GM12864 (cell line): ENCODE results near the gene WDCP.

Experiments
- DNase-seq: peaks from one replicate; pipeline ENCODE4 v3.0.0-alpha.2; 2011; ENCODE audit warnings: low read depth
- H3K4me3 ChIP-seq: 2 replicates; pipeline ENCODE4 v1.5.1; 2011; ENCODE audit warnings: mild to moderate bottlenecking, low read depth, low read length, control low read depth
- TF ChIP-seq, protein P1 (sequence below): IDR thresholded peaks from 2 replicates; pipeline ENCODE4 v1.5.1; 2011; ENCODE audit warnings: low read depth, mild to moderate bottlenecking, moderate library complexity, low read length, control low read depth, inconsistent platforms; ENCODE audit errors: missing control alignments

Gene WDCP

DNA sequence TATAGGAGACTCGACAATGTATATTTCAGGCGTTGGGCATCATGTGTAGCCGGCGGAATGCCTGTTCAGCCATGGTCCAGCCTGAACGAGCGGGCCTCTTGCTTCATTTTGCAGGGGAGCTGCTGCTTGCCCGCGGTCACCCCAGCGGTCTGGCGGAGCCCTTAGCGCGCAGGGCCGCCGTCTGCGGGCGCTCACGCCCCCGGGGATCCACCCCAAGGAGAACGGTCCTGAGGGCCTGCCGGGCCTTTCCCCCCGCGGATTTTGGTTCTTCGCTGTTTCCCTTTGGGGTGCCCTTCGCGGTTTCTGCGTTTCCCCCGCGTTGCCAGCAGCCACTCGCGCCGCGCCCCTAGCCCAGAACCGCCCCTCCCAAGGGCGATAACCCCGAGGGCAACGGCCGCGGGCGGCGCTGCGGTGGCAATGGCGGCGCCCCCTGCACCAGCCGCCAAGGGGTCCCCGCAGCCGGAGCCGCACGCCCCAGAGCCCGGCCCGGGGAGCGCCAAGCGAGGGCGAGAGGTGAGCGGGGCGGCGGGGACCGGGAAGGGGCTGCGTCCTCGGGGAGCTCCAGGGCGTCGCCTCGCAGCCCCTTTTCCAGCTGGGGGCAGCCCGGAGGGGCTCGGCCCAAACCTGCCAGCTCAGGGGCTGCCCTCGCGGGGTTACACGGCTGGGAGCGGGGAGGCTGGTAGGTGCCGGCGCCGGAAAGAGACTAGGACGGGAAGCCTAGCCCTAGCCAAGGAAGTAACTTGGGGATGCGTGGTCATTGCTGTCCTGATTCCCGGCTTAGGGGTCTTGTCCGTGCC, 37.3 kb downstream of the WDCP start, which contains the start of gene MFSD2B:
TSS of gene MFSD2B (plus strand) at position 406 of the 797 bp plus-strand sequence. CDS start at position 418, 12 bp downstream.
- H3K4me3 ChIP-seq = no peak within 1 kb of the TSS
- TF ChIP-seq, protein P1, sequence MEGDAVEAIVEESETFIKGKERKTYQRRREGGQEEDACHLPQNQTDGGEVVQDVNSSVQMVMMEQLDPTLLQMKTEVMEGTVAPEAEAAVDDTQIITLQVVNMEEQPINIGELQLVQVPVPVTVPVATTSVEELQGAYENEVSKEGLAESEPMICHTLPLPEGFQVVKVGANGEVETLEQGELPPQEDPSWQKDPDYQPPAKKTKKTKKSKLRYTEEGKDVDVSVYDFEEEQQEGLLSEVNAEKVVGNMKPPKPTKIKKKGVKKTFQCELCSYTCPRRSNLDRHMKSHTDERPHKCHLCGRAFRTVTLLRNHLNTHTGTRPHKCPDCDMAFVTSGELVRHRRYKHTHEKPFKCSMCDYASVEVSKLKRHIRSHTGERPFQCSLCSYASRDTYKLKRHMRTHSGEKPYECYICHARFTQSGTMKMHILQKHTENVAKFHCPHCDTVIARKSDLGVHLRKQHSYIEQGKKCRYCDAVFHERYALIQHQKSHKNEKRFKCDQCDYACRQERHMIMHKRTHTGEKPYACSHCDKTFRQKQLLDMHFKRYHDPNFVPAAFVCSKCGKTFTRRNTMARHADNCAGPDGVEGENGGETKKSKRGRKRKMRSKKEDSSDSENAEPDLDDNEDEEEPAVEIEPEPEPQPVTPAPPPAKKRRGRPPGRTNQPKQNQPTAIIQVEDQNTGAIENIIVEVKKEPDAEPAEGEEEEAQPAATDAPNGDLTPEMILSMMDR = no peak
- DNase-seq = no peak

DNA sequence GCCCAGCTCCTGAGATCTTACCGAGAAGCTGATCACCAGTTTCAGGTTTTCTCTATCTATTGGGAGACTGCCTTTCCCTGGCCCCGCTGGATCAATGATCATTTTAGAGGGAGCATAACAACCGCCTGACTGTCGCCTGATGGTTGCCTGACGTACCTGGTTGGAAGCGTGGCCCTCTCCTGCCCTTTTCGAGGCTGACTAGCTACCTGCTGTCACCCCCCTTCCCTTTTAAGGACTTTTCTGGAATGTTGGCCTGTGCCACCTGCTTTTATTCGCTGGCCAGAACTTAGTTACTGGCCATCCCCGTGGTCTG, 37.9 kb downstream of the WDCP start:
- no peak for DNase-seq
- TF ChIP-seq, protein P1 = no peak
- H3K4me3 ChIP-seq = no peak overlapping the region

DNA sequence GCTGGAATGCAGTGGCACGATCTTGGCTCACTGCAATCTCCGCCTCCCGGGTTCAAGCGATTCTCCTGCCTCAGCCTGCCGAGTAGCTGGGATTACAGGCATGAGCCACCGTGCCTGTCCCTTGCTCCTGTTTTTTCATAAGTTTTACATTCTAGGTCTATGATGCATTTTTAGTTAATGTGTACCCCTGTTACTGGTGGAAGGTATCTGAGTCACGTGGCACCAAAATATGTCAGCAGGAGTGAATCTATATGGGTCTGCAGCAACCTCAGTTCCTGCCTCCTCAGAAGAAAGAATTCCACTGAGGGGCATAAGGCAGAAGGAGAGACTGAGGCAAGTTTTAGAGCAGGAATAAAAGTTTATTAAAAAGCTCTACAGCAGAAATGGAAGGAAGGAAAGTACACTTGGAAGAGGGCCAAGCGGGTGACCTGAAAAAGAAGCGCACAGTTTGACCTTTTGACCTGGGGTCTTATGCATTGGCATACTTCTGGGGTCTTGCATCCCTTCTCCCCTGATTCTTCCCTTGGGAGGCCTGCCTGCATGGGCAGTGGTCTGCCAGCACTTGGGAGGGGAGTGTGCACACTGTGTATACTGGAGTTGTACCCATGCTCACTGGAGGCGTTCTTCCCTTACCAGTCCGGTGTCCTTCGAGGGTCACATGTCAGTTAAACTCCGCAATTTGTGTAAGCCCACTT, 38.4 kb downstream of the WDCP start:
- TF ChIP-seq, protein P1 = no peak
- no peak for DNase-seq
- no peak overlapping the region for H3K4me3 ChIP-seq

DNA sequence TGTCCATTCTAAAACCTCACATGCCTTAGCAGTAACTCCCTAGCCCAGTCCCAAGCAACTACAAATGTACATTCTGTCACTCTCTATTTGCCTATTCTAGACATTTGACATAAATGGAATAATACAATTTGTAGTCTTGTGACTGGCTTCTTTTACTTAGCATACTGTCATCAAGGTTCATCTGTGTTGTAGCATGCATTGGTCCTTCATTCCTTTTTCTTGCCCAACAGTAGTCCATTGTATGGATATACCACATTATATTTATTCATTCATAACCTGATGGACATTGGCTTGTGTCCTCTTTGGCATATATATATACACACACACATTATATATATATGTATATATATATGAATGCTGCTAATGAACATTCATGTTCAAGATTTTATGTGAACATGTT, 39.5 kb downstream of the WDCP start:
- TF ChIP-seq, protein P1 = no peak
- H3K4me3 ChIP-seq = no peak overlapping the region

DNA sequence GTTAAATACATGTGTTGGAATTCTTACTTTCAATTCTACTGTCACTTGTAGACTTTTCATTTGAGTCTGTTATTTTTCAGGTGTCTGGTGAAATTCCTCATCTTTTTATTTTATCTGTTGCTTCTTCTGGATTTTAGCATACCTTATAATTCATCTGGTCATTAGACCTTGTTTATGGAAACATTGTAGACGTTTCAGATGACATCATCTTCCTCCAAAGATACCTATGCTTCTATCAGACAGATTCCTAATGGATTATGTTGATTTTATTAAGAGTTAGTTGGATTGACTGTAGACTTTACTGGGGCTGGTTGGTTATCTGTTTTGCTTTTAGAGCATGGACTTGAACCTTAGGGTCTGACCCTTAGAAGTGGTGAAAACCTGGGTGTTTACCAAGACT, 52.6 kb downstream of the WDCP start:
- TF ChIP-seq, protein P1 = no peak
- no peak for DNase-seq
- no peak overlapping the region for H3K4me3 ChIP-seq

More for the DNA sequence above, 39.5 kb downstream of the WDCP start:
- DNase-seq = no peak

DNA sequence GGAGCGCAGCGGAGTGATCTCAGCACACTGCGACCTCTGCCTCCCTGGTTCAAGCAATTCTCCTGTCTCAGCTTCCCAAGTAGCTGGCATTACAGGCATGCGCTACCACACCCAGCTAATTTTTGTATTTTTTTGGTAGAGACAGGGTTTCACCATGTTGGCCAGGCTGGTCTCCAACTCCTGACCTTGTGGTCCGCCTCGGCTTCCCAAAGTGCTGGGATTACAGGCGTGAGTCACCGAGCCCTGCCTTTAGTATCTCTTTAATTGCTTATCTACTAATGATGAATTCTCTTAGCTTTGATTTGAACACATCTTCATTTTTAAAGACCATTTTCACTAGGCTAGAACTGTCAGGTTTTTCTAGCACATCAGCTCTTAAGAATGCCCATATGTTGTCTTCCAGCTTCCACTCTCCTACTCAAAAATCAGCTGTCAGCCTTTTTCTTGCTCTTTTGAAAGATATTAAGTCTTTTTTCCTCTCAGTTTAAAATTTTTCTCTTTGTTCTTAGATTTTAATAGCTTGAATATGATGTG, 53.4 kb downstream of the WDCP start:
- TF ChIP-seq, protein P1 = no peak
- DNase-seq = no peak
- no peak overlapping the region for H3K4me3 ChIP-seq
